ENCODE results near the gene ARHGEF7. TPM values are rescaled to one million over a fixed set of nuclear protein-coding genes. Genes with fewer than 3 reads are reported as not detected.

ARHGEF7 gene
- total RNA-seq, 4 donors from 2014 or later, result 79.2 to 173 (median 114) TPM

DNA sequence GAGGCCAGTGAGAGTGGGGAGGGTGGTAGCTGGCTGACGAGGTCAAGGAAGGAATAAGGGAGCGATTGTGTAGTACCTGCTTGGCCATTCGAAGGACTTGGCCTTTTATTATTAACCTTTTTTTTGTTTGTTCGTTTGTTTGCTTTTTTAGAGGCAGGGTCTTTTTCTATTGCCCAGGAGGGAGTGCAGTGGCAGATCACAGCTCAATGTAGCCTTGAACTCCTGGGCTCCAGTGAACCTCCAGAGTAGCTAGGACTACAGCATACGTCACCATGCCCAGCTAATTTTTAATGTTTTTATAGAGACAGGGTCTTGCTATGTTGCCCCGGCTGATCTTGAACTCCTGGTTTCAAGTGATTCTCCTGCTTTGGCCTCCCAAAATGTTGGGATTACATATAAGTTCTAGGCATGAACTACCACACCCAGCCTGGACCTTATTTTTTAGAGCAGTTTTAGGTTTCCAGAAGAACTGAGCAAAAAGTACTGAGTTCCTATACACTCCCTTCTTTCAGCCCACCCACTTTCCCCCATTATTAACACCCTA lies 25.5 kb downstream of the ARHGEF7 start:
- no peak for TF ChIP-seq CTCF (IDR thresholded peaks at IDR 0.05; ENCODE audit: low read depth)

DNA sequence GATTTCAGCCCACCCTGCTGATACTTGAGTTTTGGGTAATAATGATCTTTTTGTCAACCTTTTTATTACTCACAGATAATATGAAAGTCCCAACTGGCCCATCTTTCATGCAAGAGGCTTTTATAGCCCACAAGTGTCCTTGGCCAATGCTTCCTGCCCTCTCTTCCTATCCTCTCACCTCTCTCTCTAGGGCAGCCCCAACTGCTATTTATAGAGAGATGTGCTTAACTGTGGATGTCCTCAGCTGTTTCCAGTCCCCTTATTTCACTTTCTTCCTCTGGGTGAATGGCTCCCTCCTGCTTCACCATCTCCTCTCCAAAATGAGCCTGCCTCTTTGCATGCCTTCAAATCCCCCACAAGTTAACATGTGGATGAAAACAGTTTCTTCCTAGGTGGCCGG lies 27.4 kb downstream of the ARHGEF7 start:
- TF ChIP-seq CTCF (IDR thresholded peaks at IDR 0.05; ENCODE audit: low read depth), result no peak

- no peak for TF ChIP-seq CTCF (IDR thresholded peaks at IDR 0.05; ENCODE audit: low read depth)
These were observed 28.9 kb downstream of the ARHGEF7 start for GRCh38 chr13:111143865-111144540.

DNA sequence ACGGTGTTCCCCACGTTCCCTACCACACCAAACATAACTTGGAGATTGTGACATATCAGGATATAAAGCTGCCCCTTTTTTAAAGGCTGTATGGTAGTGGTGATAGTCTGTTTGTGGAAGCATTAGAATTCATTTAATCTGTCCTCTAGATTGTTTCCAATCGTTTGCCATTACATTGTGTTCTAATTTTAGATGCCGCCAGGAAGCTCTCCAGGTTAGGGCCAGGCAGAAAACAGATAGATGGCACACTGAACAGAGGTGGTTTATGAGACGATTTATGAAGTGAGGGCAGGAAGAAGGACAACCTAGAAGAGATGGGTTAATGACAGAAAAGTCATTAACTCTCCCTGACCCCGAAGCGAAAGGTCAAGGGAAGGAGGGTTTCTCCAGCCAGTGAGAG lies 30.0 kb downstream of the ARHGEF7 start:
- TF ChIP-seq CTCF (IDR thresholded peaks at IDR 0.05; ENCODE audit: low read depth), result no peak

- no peak for TF ChIP-seq CTCF (IDR thresholded peaks at IDR 0.05; ENCODE audit: low read depth)
These were observed 30.4 kb downstream of the ARHGEF7 start for GRCh38 chr13:111145506-111145905.

GRCh38 chr13:111152844-111153243 lies 37.7 kb downstream of the ARHGEF7 start:
- TF ChIP-seq CTCF (IDR thresholded peaks at IDR 0.05; ENCODE audit: low read depth), result no peak

GRCh38 chr13:111153279-111153976 lies 38.3 kb downstream of the ARHGEF7 start:
- TF ChIP-seq CTCF (IDR thresholded peaks at IDR 0.05; ENCODE audit: low read depth), result no peak

Measured in subcutaneous adipose tissue (tissue), 4 donors.